ENCODE results near the gene PHLPP1.

DNA sequence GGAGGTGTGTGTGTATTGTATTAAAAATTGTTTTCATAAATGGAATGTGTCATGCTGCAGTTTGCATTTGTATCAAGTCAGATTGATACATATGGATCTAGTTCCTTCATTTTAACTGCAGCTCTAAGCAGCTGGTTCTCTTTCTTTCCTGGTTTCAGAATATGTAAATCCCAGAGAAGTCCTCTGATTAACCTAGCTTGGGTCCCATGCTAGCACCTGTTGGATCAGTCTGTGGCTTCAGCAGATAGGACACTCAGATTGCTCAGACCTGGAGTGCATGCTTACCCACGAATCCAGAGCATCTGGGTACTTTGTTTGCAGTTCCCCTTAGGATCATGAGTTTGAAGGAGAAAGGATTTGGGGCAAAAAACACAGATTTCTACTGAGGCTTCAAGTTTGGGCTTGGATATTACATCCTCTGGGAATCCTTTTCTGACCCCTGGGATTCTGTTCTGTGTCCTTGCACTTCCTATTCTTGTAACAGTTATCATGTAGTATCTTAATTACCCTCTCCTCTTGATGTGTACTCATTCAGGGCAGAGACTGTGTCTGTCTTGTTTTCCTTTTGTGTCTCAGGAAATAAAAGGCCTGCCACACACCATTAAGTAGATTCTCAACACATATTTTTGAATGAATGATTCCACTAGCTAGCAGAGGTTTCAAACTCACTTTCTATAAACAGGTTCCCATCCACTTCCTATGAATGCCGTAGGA lies 142.1 kb downstream of the PHLPP1 start:
- no peak for TF ChIP-seq EZH2phosphoT487 (IDR thresholded peaks at IDR 0.05; ENCODE audit: borderline replicate concordance, low read depth, low read length)
- TF ChIP-seq, protein P1, sequence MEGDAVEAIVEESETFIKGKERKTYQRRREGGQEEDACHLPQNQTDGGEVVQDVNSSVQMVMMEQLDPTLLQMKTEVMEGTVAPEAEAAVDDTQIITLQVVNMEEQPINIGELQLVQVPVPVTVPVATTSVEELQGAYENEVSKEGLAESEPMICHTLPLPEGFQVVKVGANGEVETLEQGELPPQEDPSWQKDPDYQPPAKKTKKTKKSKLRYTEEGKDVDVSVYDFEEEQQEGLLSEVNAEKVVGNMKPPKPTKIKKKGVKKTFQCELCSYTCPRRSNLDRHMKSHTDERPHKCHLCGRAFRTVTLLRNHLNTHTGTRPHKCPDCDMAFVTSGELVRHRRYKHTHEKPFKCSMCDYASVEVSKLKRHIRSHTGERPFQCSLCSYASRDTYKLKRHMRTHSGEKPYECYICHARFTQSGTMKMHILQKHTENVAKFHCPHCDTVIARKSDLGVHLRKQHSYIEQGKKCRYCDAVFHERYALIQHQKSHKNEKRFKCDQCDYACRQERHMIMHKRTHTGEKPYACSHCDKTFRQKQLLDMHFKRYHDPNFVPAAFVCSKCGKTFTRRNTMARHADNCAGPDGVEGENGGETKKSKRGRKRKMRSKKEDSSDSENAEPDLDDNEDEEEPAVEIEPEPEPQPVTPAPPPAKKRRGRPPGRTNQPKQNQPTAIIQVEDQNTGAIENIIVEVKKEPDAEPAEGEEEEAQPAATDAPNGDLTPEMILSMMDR (conservative IDR thresholded peaks at IDR 0.05; ENCODE audit: low read length), result no peak

Measured in OCI-LY7 (cell line).